ENCODE data around the gene PIP4P1. TPM values are rescaled to one million over a fixed set of nuclear protein-coding genes. Genes with fewer than 3 reads are reported as not detected.
"Not testable (repeated sequence)": the region's sequence is repeated elsewhere in the genome, so short reads cannot be mapped to it uniquely, and the experiment has no call there.

Gene PIP4P1
- 10 to 100 TPM; 58.5 to 58.9 TPM for total RNA-seq
- 63.7 to 64.9 reads per million in 2 donors for total RNA-seq

GRCh38 chr14:20461225-20462141, at the start of gene PIP4P1:
PIP4P1 (minus strand) TSS chr14:20461434; CDS start chr14:20461325, 109 bp downstream.
- H3K4me3 Mint-ChIP-seq = peak within 1 kb of the TSS; percentile 96
- H3K27me3 Mint-ChIP-seq = no peaks in the 10 kb centered on the region

GRCh38 chr14:20508367-20508766, 47.1 kb upstream of the PIP4P1 start:
- Mint-ChIP-seq H3K4me1 (peaks cover 13% of the 10 kb centered on the region), H3K27ac (no peak overlapping the region), H3K36me3 (ENCODE audit: low read depth) (peaks cover 2% of the 10 kb centered on the region)

More at GRCh38 chr14:20461225-20462141, at the start of gene PIP4P1:
- H3K36me3 Mint-ChIP-seq (ENCODE audit: low read depth) = peaks cover 9% of the 10 kb centered on the region
- peak; percentile 96 to 98 (median 98) for DNase-seq
- ATAC-seq = peak; percentile 90
- H3K9me3 ChIP-seq (ENCODE audit: control insufficient read depth, low read length, poor library complexity, severe bottlenecking) = no peaks in the 10 kb centered on the region
- H3K4me1 Mint-ChIP-seq = peaks cover 32% of the 10 kb centered on the region
- peak within 1 kb of the TSS; percentile 82 for H3K27ac Mint-ChIP-seq

GRCh38 chr14:20507537-20507936, 46.3 kb upstream of the PIP4P1 start:
- H3K4me1 Mint-ChIP-seq = peaks cover 11% of the 10 kb centered on the region

More at GRCh38 chr14:20508367-20508766, 47.1 kb upstream of the PIP4P1 start:
- H3K27me3 Mint-ChIP-seq = peaks cover 7% of the 10 kb centered on the region
- DNase-seq (no peak), ATAC-seq (no peak)
- H3K4me3 Mint-ChIP-seq = no peak overlapping the region
- H3K9me3 ChIP-seq (ENCODE audit: control insufficient read depth, low read length, poor library complexity, severe bottlenecking) = no peaks in the 10 kb centered on the region

GRCh38 chr14:20506752-20507151, 45.5 kb upstream of the PIP4P1 start:
- not testable (repeated sequence) for H3K4me1 Mint-ChIP-seq; H3K27ac Mint-ChIP-seq; ATAC-seq; H3K36me3 Mint-ChIP-seq (ENCODE audit: low read depth); DNase-seq; H3K27me3 Mint-ChIP-seq; H3K9me3 ChIP-seq (ENCODE audit: control insufficient read depth, low read length, poor library complexity, severe bottlenecking); H3K4me3 Mint-ChIP-seq

More at GRCh38 chr14:20507537-20507936, 46.3 kb upstream of the PIP4P1 start:
- not testable (repeated sequence) for H3K27ac Mint-ChIP-seq; H3K4me3 Mint-ChIP-seq; DNase-seq; H3K27me3 Mint-ChIP-seq; H3K9me3 ChIP-seq (ENCODE audit: control insufficient read depth, low read length, poor library complexity, severe bottlenecking); H3K36me3 Mint-ChIP-seq (ENCODE audit: low read depth); ATAC-seq

GRCh38 chr14:20506276-20506675, 45.0 kb upstream of the PIP4P1 start:
- H3K4me3 Mint-ChIP-seq; H3K27ac Mint-ChIP-seq; H3K9me3 ChIP-seq (ENCODE audit: control insufficient read depth, low read length, poor library complexity, severe bottlenecking); ATAC-seq; H3K4me1 Mint-ChIP-seq; DNase-seq; H3K36me3 Mint-ChIP-seq (ENCODE audit: low read depth); H3K27me3 Mint-ChIP-seq: not testable (repeated sequence)

GRCh38 chr14:20503898-20504297, 42.7 kb upstream of the PIP4P1 start:
- ATAC-seq = no peak
- Mint-ChIP-seq H3K4me1 (peaks cover 10% of the 10 kb centered on the region), H3K27me3 (peaks cover 7% of the 10 kb centered on the region), H3K36me3 (ENCODE audit: low read depth) (no peaks in the 10 kb centered on the region), H3K4me3 (no peak overlapping the region), H3K27ac (no peak overlapping the region)
- no peak for DNase-seq
- H3K9me3 ChIP-seq (ENCODE audit: control insufficient read depth, low read length, poor library complexity, severe bottlenecking) = no peaks in the 10 kb centered on the region

- DNase-seq = no peak
- no peak for ATAC-seq
- H3K9me3 ChIP-seq (ENCODE audit: control insufficient read depth, low read length, poor library complexity, severe bottlenecking) = no peaks in the 10 kb centered on the region
- peaks cover 14% of the 10 kb centered on the region for H3K4me1 Mint-ChIP-seq
- H3K27ac Mint-ChIP-seq = no peak overlapping the region
- H3K27me3 Mint-ChIP-seq = peaks cover 7% of the 10 kb centered on the region
- no peak overlapping the region for H3K4me3 Mint-ChIP-seq
- no peaks in the 10 kb centered on the region for H3K36me3 Mint-ChIP-seq (ENCODE audit: low read depth)
Measured at GRCh38 chr14:20501346-20501745, 40.1 kb upstream of the PIP4P1 start.

GRCh38 chr14:20499881-20500280, 38.6 kb upstream of the PIP4P1 start:
- Mint-ChIP-seq H3K4me3 (no peak overlapping the region), H3K36me3 (ENCODE audit: low read depth) (no peaks in the 10 kb centered on the region), H3K27me3 (peaks cover 7% of the 10 kb centered on the region), H3K4me1 (peaks cover 23% of the 10 kb centered on the region), H3K27ac (no peak overlapping the region)
- H3K9me3 ChIP-seq (ENCODE audit: control insufficient read depth, low read length, poor library complexity, severe bottlenecking) = no peaks in the 10 kb centered on the region
- ATAC-seq = no peak
- DNase-seq = no peak

GRCh38 chr14:20499108-20499507, 37.9 kb upstream of the PIP4P1 start:
- H3K4me3 Mint-ChIP-seq = no peak overlapping the region
- no peak overlapping the region for H3K27ac Mint-ChIP-seq
- H3K4me1 Mint-ChIP-seq = peaks cover 23% of the 10 kb centered on the region
- DNase-seq = no peak
- no peak for ATAC-seq
- no peaks in the 10 kb centered on the region for H3K9me3 ChIP-seq (ENCODE audit: control insufficient read depth, low read length, poor library complexity, severe bottlenecking)
- peaks cover 7% of the 10 kb centered on the region for H3K27me3 Mint-ChIP-seq
- no peaks in the 10 kb centered on the region for H3K36me3 Mint-ChIP-seq (ENCODE audit: low read depth)

GRCh38 chr14:20498622-20499021, 37.4 kb upstream of the PIP4P1 start:
- Mint-ChIP-seq H3K27me3 (peaks cover 3% of the 10 kb centered on the region), H3K4me1 (peaks cover 22% of the 10 kb centered on the region), H3K4me3 (no peak overlapping the region), H3K27ac (no peak overlapping the region), H3K36me3 (ENCODE audit: low read depth) (no peaks in the 10 kb centered on the region)
- H3K9me3 ChIP-seq (ENCODE audit: control insufficient read depth, low read length, poor library complexity, severe bottlenecking) = no peaks in the 10 kb centered on the region
- DNase-seq = no peak
- no peak for ATAC-seq

GRCh38 chr14:20494935-20495766, 33.9 kb upstream of the PIP4P1 start:
- no peak for DNase-seq
- Mint-ChIP-seq H3K4me3 (no peak overlapping the region), H3K27me3 (no peaks in the 10 kb centered on the region), H3K27ac (no peak overlapping the region), H3K36me3 (ENCODE audit: low read depth) (no peaks in the 10 kb centered on the region), H3K4me1 (peaks cover 31% of the 10 kb centered on the region)
- no peak for ATAC-seq
- H3K9me3 ChIP-seq (ENCODE audit: control insufficient read depth, low read length, poor library complexity, severe bottlenecking) = no peaks in the 10 kb centered on the region

- H3K9me3 ChIP-seq (ENCODE audit: control insufficient read depth, low read length, poor library complexity, severe bottlenecking) = no peaks in the 10 kb centered on the region
- no peak overlapping the region for H3K4me3 Mint-ChIP-seq
- no peak overlapping the region for H3K27ac Mint-ChIP-seq
- DNase-seq = no peak
- no peaks in the 10 kb centered on the region for H3K27me3 Mint-ChIP-seq
- no peak for ATAC-seq
- peaks cover 36% of the 10 kb centered on the region for H3K4me1 Mint-ChIP-seq
- no peaks in the 10 kb centered on the region for H3K36me3 Mint-ChIP-seq (ENCODE audit: low read depth)
Measured at GRCh38 chr14:20493634-20494033, 32.4 kb upstream of the PIP4P1 start.

GRCh38 chr14:20492486-20492885, 31.3 kb upstream of the PIP4P1 start:
- Mint-ChIP-seq H3K4me3 (no peak overlapping the region), H3K4me1 (peaks cover 43% of the 10 kb centered on the region), H3K27ac (peak overlapping the region; percentile 51), H3K27me3 (no peaks in the 10 kb centered on the region), H3K36me3 (ENCODE audit: low read depth) (no peaks in the 10 kb centered on the region)
- H3K9me3 ChIP-seq (ENCODE audit: control insufficient read depth, low read length, poor library complexity, severe bottlenecking) = no peaks in the 10 kb centered on the region
- no peak for ATAC-seq
- DNase-seq = no peak

Measured in T-helper 17 cell (primary cell).